HepG2 (cell line): ENCODE data around the gene ATP1A2. TPM values are rescaled to one million over a fixed set of nuclear protein-coding genes. Genes with fewer than 3 reads are reported as not detected.

Experiments used
- CCAR2 ChIP-seq: fragments of 200-400 bp; formaldehyde crosslinking; optimal IDR thresholded peaks from 2 replicates; pipeline ENCODE3; 2018; ENCODE audit warnings: low read depth, mild to moderate bottlenecking, low read length, moderate library complexity
- HNRNPL ChIP-seq: fragments of 200-400 bp; formaldehyde crosslinking; IDR thresholded peaks from 2 replicates; pipeline ENCODE4 v1.6.1; 2017; ENCODE audit warnings: mild to moderate bottlenecking, low read depth, low read length
- KAT7 ChIP-seq: IDR thresholded peaks from 2 replicates; pipeline ENCODE4 v1.6.1; 2018; ENCODE audit warnings: borderline replicate concordance, missing compliant biosample characterization
- KIAA2018 ChIP-seq: sonication (generic); formaldehyde crosslinking; IDR thresholded peaks from 2 replicates; pipeline ENCODE4 v1.5.0; 2020; ENCODE audit warnings: mild to moderate bottlenecking, missing genetic modification reagents, borderline replicate concordance
- NFE2L1 ChIP-seq: sonication (generic); formaldehyde crosslinking; IDR thresholded peaks from 2 replicates; pipeline ENCODE4 v1.4.0; 2020; ENCODE audit warnings: missing genetic modification reagents, mild to moderate bottlenecking, borderline replicate concordance
- SPEN ChIP-seq: sonication (generic); formaldehyde crosslinking; IDR thresholded peaks from 2 replicates; pipeline ENCODE4 v1.5.1; 2020; ENCODE audit warnings: low read depth, mild to moderate bottlenecking, missing genetic modification reagents
- SRSF4 ChIP-seq: fragments of 200-400 bp; formaldehyde crosslinking; IDR thresholded peaks from one replicate; pipeline ENCODE4 v1.6.1; 2018; ENCODE audit warnings: mild to moderate bottlenecking, low read depth, low read length, moderate library complexity; ENCODE audit not compliant: poor library complexity, severe bottlenecking
- ZBTB37 ChIP-seq: sonication (generic); formaldehyde crosslinking; IDR thresholded peaks from 2 replicates; pipeline ENCODE4 v1.4.0; 2020; ENCODE audit warnings: mild to moderate bottlenecking, missing genetic modification reagents
- ZNF263 ChIP-seq: sonication (generic); formaldehyde crosslinking; IDR thresholded peaks from 2 replicates; pipeline ENCODE4 v1.4.0; 2020; ENCODE audit warnings: missing genetic modification reagents
- ZNF317 ChIP-seq: sonication (generic); formaldehyde crosslinking; IDR thresholded peaks from 2 replicates; pipeline ENCODE4 v1.5.0; 2020; ENCODE audit warnings: mild to moderate bottlenecking, missing genetic modification reagents
- ZNF556 ChIP-seq: sonication (generic); formaldehyde crosslinking; IDR thresholded peaks from 2 replicates; pipeline ENCODE4 v1.4.0; 2020; ENCODE audit warnings: mild to moderate bottlenecking, missing genetic modification reagents, borderline replicate concordance
- ZNF687 ChIP-seq: sonication (generic); formaldehyde crosslinking; IDR thresholded peaks from 2 replicates; pipeline ENCODE4 v1.5.1; 2020; ENCODE audit warnings: mild to moderate bottlenecking, missing genetic modification reagents, moderate library complexity
- ZNF782 ChIP-seq: sonication (generic); formaldehyde crosslinking; IDR thresholded peaks from 2 replicates; pipeline ENCODE4 v1.4.0; 2020; ENCODE audit warnings: missing genetic modification reagents, mild to moderate bottlenecking, borderline replicate concordance
- ZNF792 ChIP-seq: IDR thresholded peaks from 2 replicates; pipeline ENCODE4 v1.6.1; 2016
- ZSCAN22 ChIP-seq: sonication (generic); formaldehyde crosslinking; IDR thresholded peaks from 2 replicates; pipeline ENCODE4 v1.4.0; 2020; ENCODE audit warnings: mild to moderate bottlenecking, missing genetic modification reagents
- polyA plus RNA-seq, 8 experiments: library from polyadenylated mRNA; depleted of rRNA in 3 of 8; stranded (reverse) in 7 of 8; unstranded in 1 of 8; fragments of >200 nt; fragmentation: Illumina TruSeq in 4 of 8; extraction: Trizol in 4 of 8; gene quantifications; 2 replicates each; pipeline versions ENCODE4 v1.2.1 to v1.2.3, GENCODE V29; 2011 to 2016; ENCODE audit warnings: low read depth in 4 of 8, missing spikeins in 1 of 8, mixed read lengths in 1 of 8; ENCODE audit not compliant: insufficient read depth in 1 of 8
- total RNA-seq, 5 experiments: library from RNA; depleted of rRNA; stranded (reverse); fragments of >200 nt; fragmentation: Illumina TruSeq; extraction: Trizol; gene quantifications; 2 replicates each; pipeline ENCODE4 v1.2.3, GENCODE V29; 2016; ENCODE audit warnings: low read depth in 1 of 5

ATP1A2 gene
- total and polyA plus RNA-seq, 2 of the 13 experiments (the other 11 are each of a cell fraction or from before 2014, with no cell fraction given): 0.16 TPM; not detected in 1

GRCh38 chr1:160078512-160079195 lies 36.9 kb upstream of the ATP1A2 start (continued):
- TF ChIP-seq ZNF687 (CRISPR knock-in tag): peak; percentile 28; the same call in 1 of the 2 replicates
- no peak for TF ChIP-seq ZBTB37 (CRISPR knock-in tag)
- no peak for TF ChIP-seq CCAR2
- TF ChIP-seq SPEN (CRISPR knock-in tag): no peak
- no peak for TF ChIP-seq ZNF556 (CRISPR knock-in tag)
- no peak for TF ChIP-seq ZNF317 (CRISPR knock-in tag)
- TF ChIP-seq ZNF782: no peak
- TF ChIP-seq ZSCAN22 (CRISPR knock-in tag): no peak
- no peak for TF ChIP-seq ZNF792 (CRISPR knock-in tag)
- TF ChIP-seq SRSF4: no peak
- no peak for TF ChIP-seq KIAA2018
- TF ChIP-seq HNRNPL: 0 out of 2 replicates have a peak, but pooled peaks have one; percentile 31
- TF ChIP-seq NFE2L1 (CRISPR knock-in tag): no peak
- TF ChIP-seq ZNF263 (CRISPR knock-in tag): 0 out of 2 replicates have a peak, but pooled peaks have one; percentile 23
- TF ChIP-seq KAT7 (CRISPR knock-in tag): no peak
